Activated CD8-positive, alpha-beta memory T cell treated with anti-CD3 and anti-CD28 coated beads, Interleukin-2, amount 50 U/mL, for 1 hour (primary cell): Measurements from ENCODE around the gene TMEM201.

Experiments
- DNase-seq: peaks from one replicate; pipeline ENCODE4 v3.0.0-alpha.2; 2020; ENCODE audit errors: extremely low read depth

Gene TMEM201

GRCh38 chr1:9600861-9601834 lies 12.4 kb downstream of the TMEM201 start:
- no peak for DNase-seq

- DNase-seq = no peak
These were observed 13.5 kb downstream of the TMEM201 start for GRCh38 chr1:9601942-9602793.

GRCh38 chr1:9602794-9603167 lies 14.1 kb downstream of the TMEM201 start:
- no peak for DNase-seq

- DNase-seq = no peak
These were observed 14.6 kb downstream of the TMEM201 start for GRCh38 chr1:9603307-9603706.

GRCh38 chr1:9603766-9604753 lies 15.3 kb downstream of the TMEM201 start:
- DNase-seq = no peak

GRCh38 chr1:9604836-9605235 lies 16.1 kb downstream of the TMEM201 start:
- no peak for DNase-seq

- no peak for DNase-seq
These were observed 17.3 kb downstream of the TMEM201 start for GRCh38 chr1:9605946-9606455.

GRCh38 chr1:9606458-9606857 lies 17.7 kb downstream of the TMEM201 start:
- DNase-seq = no peak

GRCh38 chr1:9606948-9607347 lies 18.2 kb downstream of the TMEM201 start:
- no peak for DNase-seq

- DNase-seq = no peak
These were observed 18.6 kb downstream of the TMEM201 start for GRCh38 chr1:9607352-9607751.

- DNase-seq = no peak
These were observed 21.3 kb downstream of the TMEM201 start for GRCh38 chr1:9609998-9610397.

- no peak for DNase-seq
These were observed 21.8 kb downstream of the TMEM201 start for GRCh38 chr1:9610548-9610947.

GRCh38 chr1:9611716-9612115 lies 23.0 kb downstream of the TMEM201 start:
- no peak for DNase-seq

GRCh38 chr1:9612162-9612845 lies 23.6 kb downstream of the TMEM201 start:
- no peak for DNase-seq

- DNase-seq = no peak
These were observed 24.3 kb downstream of the TMEM201 start for GRCh38 chr1:9612871-9613624.

- DNase-seq = no peak
These were observed 25.1 kb downstream of the TMEM201 start for GRCh38 chr1:9613625-9614299.

GRCh38 chr1:9615316-9616063 lies 26.8 kb downstream of the TMEM201 start:
- DNase-seq = no peak

- DNase-seq = no peak
These were observed 30.4 kb downstream of the TMEM201 start for GRCh38 chr1:9618909-9619679.
